Natural killer cell (primary cell): ENCODE results near the gene ZNF90. TPM values are rescaled to one million over a fixed set of nuclear protein-coding genes. Genes with fewer than 3 reads are reported as not detected.

Experiments
- ATAC-seq, 3 donors: fragments of 150-1000 bp in 2 of 3; fragments of 200-7000 bp in 1 of 3; cut with Tn5 transposase; 1 replicate in 1 of 3; 2 replicates in 2 of 3; pipeline ENCODE4 v1.10.0; 2021; ENCODE audit warnings: mild to moderate bottlenecking in 2 of 3, moderate library complexity in 2 of 3
- DNase-seq, 2 donors: peaks; one replicate each; pipeline versions ENCODE4 v3.0.0 to v3.0.0-alpha.2; 2013 to 2021; ENCODE audit warnings: mixed read lengths in 1 of 2
- H3K27ac ChIP-seq: one replicate; pipeline ENCODE4 v1.5.1; 2013; ENCODE audit warnings: mild to moderate bottlenecking, low read length
- H3K27me3 ChIP-seq: one replicate; pipeline ENCODE4 v1.6.1; 2013; ENCODE audit warnings: low read length; ENCODE audit not compliant: control insufficient read depth, insufficient read depth
- H3K36me3 ChIP-seq: one replicate; pipeline ENCODE4 v1.6.1; 2013; ENCODE audit warnings: low read length; ENCODE audit not compliant: control insufficient read depth, insufficient read depth
- H3K4me1 ChIP-seq: one replicate; pipeline ENCODE4 v1.6.1; 2013; ENCODE audit warnings: low read length; ENCODE audit not compliant: control insufficient read depth, insufficient read depth
- H3K4me3 ChIP-seq: one replicate; pipeline ENCODE4 v1.5.1; 2013; ENCODE audit warnings: low read length
- H3K9me3 ChIP-seq: one replicate; pipeline ENCODE4 v1.6.1; 2013; ENCODE audit warnings: low read length; ENCODE audit not compliant: control insufficient read depth, insufficient read depth
- H3K27ac Mint-ChIP-seq, 2 donors: one replicate each; pipeline ENCODE4 v1.8.0; 2022; ENCODE audit warnings: mild to moderate bottlenecking in 2 of 2, mixed read lengths in 2 of 2, moderate library complexity in 1 of 2
- H3K27me3 Mint-ChIP-seq, 2 donors: one replicate each; pipeline ENCODE4 v1.8.0; 2022; ENCODE audit warnings: low read depth in 2 of 2, mixed read lengths in 2 of 2
- H3K36me3 Mint-ChIP-seq: one replicate; pipeline ENCODE4 v1.8.0; 2022; ENCODE audit warnings: mixed read lengths
- H3K4me1 Mint-ChIP-seq, 2 donors: one replicate each; pipeline ENCODE4 v1.8.0; 2022; ENCODE audit warnings: mixed read lengths in 2 of 2
- H3K4me3 Mint-ChIP-seq: one replicate; pipeline ENCODE4 v1.8.0; 2022; ENCODE audit warnings: mild to moderate bottlenecking, moderate library complexity, mixed read lengths
- H3K9me3 Mint-ChIP-seq, 2 donors: one replicate each; pipeline ENCODE4 v1.8.0; 2022; ENCODE audit warnings: mixed read lengths in 2 of 2
- WGBS: methylation state at CpG from one replicate; pipeline ENCODE4 v1.1.7; 2013; ENCODE audit warnings: missing lambda C conversion rate; ENCODE audit not compliant: insufficient coverage; 5-methylcytosine and 5-hydroxymethylcytosine counted together
- intact Hi-C: fragments of 100-400 bp; cut with micrococcal nuclease; formaldehyde crosslinking; loops from one replicate; pipeline ENCODE4 v1.14.2; 2022
- total RNA-seq, 4 donors: library from RNA; stranded (reverse); fragments of 120-200 nt in 1 of 4; gene quantifications; one replicate each; pipeline versions ENCODE4 v1.2.3 to v1.2.4, GENCODE V29; 2013 to 2022
- TF ChIP-seq, protein P1 (sequence below): fragments of 200-600 bp; IDR thresholded peaks from one replicate; pipeline ENCODE4 v1.8.0; 2022; ENCODE audit warnings: antibody characterized with exemption

Gene ZNF90
- total RNA-seq, 3 donors from 2014 or later (not counting 1 experiment from before 2014, with no cell fraction given), result 1.6 to 3.2 (median 1.8) TPM

DNA sequence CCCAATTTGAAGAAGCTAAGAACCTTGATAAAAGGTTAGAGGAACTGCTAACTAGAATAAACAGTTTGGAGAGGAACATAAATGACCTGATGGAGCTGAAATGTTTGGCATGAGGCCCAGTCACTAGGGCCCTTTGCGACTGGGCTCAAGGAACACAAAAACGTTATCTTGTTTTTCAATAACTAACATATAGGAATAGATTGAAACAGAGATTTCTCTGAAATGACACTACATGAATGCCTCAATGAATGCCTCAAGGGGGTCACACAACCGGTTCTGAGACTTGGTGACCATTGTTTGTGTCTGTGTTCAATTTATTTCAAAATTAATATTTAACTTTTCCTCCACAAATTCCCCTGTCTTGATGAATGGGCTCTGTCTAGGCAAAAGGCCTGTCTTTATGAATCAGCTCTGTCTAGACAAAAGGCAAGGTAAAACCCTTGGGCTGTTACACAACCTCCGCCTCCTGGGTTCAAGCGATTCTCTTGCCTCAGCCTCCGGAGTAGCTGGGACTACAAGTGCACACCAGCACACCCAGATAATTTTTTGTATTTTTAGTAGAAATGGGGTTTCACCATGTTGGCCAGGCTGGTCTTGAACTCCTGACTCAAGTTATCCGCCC is 88.3 kb downstream of the ZNF90 start:
- no peak overlapping the region for H3K4me3 Mint-ChIP-seq
- H3K27ac ChIP-seq, result no peak overlapping the region
- H3K27me3 Mint-ChIP-seq, result no peaks in the 10 kb centered on the region
- peaks cover 3% of the 10 kb centered on the region for H3K36me3 ChIP-seq
- no peaks in the 10 kb centered on the region for H3K9me3 Mint-ChIP-seq
- no peaks in the 10 kb centered on the region for H3K27me3 ChIP-seq
- TF ChIP-seq, protein P1, sequence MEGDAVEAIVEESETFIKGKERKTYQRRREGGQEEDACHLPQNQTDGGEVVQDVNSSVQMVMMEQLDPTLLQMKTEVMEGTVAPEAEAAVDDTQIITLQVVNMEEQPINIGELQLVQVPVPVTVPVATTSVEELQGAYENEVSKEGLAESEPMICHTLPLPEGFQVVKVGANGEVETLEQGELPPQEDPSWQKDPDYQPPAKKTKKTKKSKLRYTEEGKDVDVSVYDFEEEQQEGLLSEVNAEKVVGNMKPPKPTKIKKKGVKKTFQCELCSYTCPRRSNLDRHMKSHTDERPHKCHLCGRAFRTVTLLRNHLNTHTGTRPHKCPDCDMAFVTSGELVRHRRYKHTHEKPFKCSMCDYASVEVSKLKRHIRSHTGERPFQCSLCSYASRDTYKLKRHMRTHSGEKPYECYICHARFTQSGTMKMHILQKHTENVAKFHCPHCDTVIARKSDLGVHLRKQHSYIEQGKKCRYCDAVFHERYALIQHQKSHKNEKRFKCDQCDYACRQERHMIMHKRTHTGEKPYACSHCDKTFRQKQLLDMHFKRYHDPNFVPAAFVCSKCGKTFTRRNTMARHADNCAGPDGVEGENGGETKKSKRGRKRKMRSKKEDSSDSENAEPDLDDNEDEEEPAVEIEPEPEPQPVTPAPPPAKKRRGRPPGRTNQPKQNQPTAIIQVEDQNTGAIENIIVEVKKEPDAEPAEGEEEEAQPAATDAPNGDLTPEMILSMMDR, result no peak
- 98% methylated on average over 6 of the region's 7 CpGs for WGBS
- H3K4me1 ChIP-seq, result peaks cover 14% of the 10 kb centered on the region
- H3K27ac Mint-ChIP-seq, result no peak overlapping the region
- peaks cover 14 to 25% of the 10 kb centered on the region in 2 donors for H3K4me1 Mint-ChIP-seq
- DNase-seq, result no peak
- H3K36me3 Mint-ChIP-seq, result no peaks in the 10 kb centered on the region
- H3K9me3 ChIP-seq, result no peaks in the 10 kb centered on the region
- no peak overlapping the region for H3K4me3 ChIP-seq
- intact Hi-C loops, result loop anchor here (5.0 kb wide), 1 partner anchor 89 kb away; the partner anchor contains the start of gene ZNF90
- no peak for ATAC-seq

DNA sequence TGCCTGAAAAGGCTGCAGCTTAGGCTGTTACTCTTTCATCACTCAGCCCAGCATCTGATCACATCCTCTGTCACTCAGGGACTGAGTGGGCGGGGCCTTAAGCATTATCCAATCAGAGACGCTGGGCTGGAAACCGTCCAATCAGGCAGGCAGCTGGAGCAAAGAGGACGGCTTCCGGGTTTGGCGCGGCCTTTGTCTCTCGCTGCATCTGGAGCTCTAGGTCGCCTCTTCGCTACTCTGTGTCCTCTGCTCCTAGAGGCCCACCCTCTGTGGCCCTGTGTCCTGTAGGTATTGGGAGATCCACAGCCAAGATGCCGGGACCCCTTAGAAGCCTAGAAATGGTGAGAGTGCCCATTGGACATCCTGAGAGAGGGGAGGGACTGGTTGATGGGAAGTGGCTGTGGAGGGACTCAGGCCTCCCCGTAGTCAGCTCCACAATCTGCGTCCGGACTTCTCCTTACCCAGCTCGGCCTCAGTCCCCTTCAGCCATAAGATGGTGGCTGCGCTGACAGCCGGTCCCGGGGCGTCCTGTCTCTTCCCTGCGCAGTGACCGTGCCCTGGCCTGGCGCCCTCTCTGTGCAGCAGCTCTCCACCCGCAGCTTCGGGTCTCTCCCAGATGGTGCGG is 89.3 kb downstream of the ZNF90 start, which contains the start of gene ZNF486:
ZNF486 (plus strand) TSS at position 195 of the 625 bp plus-strand sequence; CDS start at position 312, 117 bp downstream.
- peaks cover 14% of the 10 kb centered on the region for H3K4me1 ChIP-seq
- Mint-ChIP-seq H3K9me3 (no peaks in the 10 kb centered on the region), H3K27ac (peak within 1 kb of the TSS; percentile 89 to 94), H3K4me3 (peak within 1 kb of the TSS; percentile 94), H3K36me3 (no peaks in the 10 kb centered on the region), H3K27me3 (no peaks in the 10 kb centered on the region), H3K4me1 (peaks cover 14 to 36% of the 10 kb centered on the region in 2 donors)
- no peaks in the 10 kb centered on the region for H3K9me3 ChIP-seq
- TF ChIP-seq, protein P1, result no peak
- 2% methylated on average over 25 of the region's 25 CpGs for WGBS
- H3K4me3 ChIP-seq, result peak within 1 kb of the TSS; percentile 52
- DNase-seq (peak; percentile 94 to 97), ATAC-seq (peak; percentile 96 to 99 (median 98))
- intact Hi-C loops, result loop anchor here (5.0 kb wide), 1 partner anchor 90 kb away; the partner anchor contains the start of gene ZNF90
- peaks cover 5% of the 10 kb centered on the region for H3K36me3 ChIP-seq
- H3K27ac ChIP-seq, result peak within 1 kb of the TSS; percentile 46
- no peaks in the 10 kb centered on the region for H3K27me3 ChIP-seq

DNA sequence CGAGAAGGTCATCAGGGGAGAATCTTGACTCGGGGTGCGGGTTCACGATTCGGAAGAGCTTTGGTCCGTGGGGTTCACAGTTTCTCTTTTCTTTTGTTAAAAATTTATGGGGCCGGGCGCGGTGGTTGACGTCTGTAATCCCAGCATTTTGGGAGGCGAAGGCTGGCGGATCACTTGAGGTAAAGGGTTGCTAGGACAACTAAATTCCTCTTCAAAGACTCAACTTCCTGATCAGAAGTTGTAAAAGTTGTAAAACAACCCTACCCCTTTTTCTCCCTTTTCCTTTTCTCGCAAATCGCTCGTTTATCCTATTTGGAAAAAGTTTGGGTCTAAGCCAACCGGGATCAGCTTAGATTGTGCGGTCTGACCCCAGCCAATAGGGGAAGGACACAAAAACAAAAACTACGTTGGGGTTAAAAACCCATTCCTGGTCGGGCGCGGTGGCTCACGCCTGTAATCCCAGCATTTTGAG is 89.9 kb downstream of the ZNF90 start:
- peaks cover 13% of the 10 kb centered on the region for H3K4me1 ChIP-seq
- H3K36me3 ChIP-seq, result peaks cover 5% of the 10 kb centered on the region
- DNase-seq (no peak), ATAC-seq (no peak)
- Mint-ChIP-seq H3K27ac (peak overlapping the region; percentile 89 to 94), H3K4me3 (peak overlapping the region; percentile 94), H3K36me3 (peaks cover under 1% of the 10 kb centered on the region), H3K27me3 (no peaks in the 10 kb centered on the region), H3K9me3 (no peaks in the 10 kb centered on the region), H3K4me1 (peaks cover 8 to 33% of the 10 kb centered on the region in 2 donors)
- no peaks in the 10 kb centered on the region for H3K9me3 ChIP-seq
- 43% methylated on average over 22 of the region's 22 CpGs for WGBS
- H3K4me3 ChIP-seq, result peak overlapping the region; percentile 52
- H3K27me3 ChIP-seq, result no peaks in the 10 kb centered on the region
- H3K27ac ChIP-seq, result peak overlapping the region; percentile 46
- intact Hi-C loops, result loop anchor here (5.0 kb wide), 1 partner anchor 90 kb away; the partner anchor contains the start of gene ZNF90
- TF ChIP-seq, protein P1, result no peak

Other genes starting within 250 kb of the ZNF90 start
- 10 to 100 TPM in 2 of 3 donors, 1 to 10 TPM in 1; 8.6 to 14.7 (median 10.1) TPM for gene ZNF253, start 212.1 kb upstream of the ZNF90 start, total RNA-seq
- gene ZNF93, start 177.1 kb upstream of the ZNF90 start, total RNA-seq, result 1 to 10 TPM; 2.2 to 5.2 (median 4.2) TPM
- gene ZNF682, start 38.5 kb upstream of the ZNF90 start, total RNA-seq, result 10 to 100 TPM in 2 of 3 donors, 1 to 10 TPM in 1; 9.6 to 16.1 (median 13.4) TPM
- gene ZNF486, start 89.2 kb downstream of the ZNF90 start, total RNA-seq, result 1 to 10 TPM; 3.4 to 6.8 (median 4.8) TPM